ENCODE data around the gene CCDC188.

Gene CCDC188

GRCh38 chr22:20181884-20182236 lies 31.0 kb upstream of the CCDC188 start:
- Histone ChIP-seq H3K9me3 (no peaks in the 10 kb centered on the region), H3K36me3 (no peaks in the 10 kb centered on the region), H3K4me3 (ENCODE audit: low read depth, low read length) (no peak overlapping the region), H3K4me1 (no peaks in the 10 kb centered on the region), H3K27me3 (no peaks in the 10 kb centered on the region)
- DNase-seq = no peak
- TF ChIP-seq, protein P1, sequence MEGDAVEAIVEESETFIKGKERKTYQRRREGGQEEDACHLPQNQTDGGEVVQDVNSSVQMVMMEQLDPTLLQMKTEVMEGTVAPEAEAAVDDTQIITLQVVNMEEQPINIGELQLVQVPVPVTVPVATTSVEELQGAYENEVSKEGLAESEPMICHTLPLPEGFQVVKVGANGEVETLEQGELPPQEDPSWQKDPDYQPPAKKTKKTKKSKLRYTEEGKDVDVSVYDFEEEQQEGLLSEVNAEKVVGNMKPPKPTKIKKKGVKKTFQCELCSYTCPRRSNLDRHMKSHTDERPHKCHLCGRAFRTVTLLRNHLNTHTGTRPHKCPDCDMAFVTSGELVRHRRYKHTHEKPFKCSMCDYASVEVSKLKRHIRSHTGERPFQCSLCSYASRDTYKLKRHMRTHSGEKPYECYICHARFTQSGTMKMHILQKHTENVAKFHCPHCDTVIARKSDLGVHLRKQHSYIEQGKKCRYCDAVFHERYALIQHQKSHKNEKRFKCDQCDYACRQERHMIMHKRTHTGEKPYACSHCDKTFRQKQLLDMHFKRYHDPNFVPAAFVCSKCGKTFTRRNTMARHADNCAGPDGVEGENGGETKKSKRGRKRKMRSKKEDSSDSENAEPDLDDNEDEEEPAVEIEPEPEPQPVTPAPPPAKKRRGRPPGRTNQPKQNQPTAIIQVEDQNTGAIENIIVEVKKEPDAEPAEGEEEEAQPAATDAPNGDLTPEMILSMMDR (IDR thresholded peaks at IDR 0.05; ENCODE audit: low read depth, low read length) = no peak

- DNase-seq = no peak
- Histone ChIP-seq H3K4me3 (ENCODE audit: low read depth, low read length) (no peak overlapping the region), H3K27me3 (no peaks in the 10 kb centered on the region), H3K9me3 (no peaks in the 10 kb centered on the region), H3K4me1 (no peaks in the 10 kb centered on the region), H3K36me3 (no peaks in the 10 kb centered on the region)
- TF ChIP-seq, protein P1 (IDR thresholded peaks at IDR 0.05; ENCODE audit: low read depth, low read length) = no peak
These were observed 30.5 kb upstream of the CCDC188 start for GRCh38 chr22:20181194-20181883.

GRCh38 chr22:20180640-20181039 lies 29.8 kb upstream of the CCDC188 start:
- Histone ChIP-seq H3K9me3 (no peaks in the 10 kb centered on the region), H3K36me3 (no peaks in the 10 kb centered on the region), H3K4me3 (ENCODE audit: low read depth, low read length) (no peak overlapping the region), H3K4me1 (no peaks in the 10 kb centered on the region), H3K27me3 (no peaks in the 10 kb centered on the region)
- no peak for DNase-seq
- TF ChIP-seq, protein P1 (IDR thresholded peaks at IDR 0.05; ENCODE audit: low read depth, low read length) = no peak

DNA sequence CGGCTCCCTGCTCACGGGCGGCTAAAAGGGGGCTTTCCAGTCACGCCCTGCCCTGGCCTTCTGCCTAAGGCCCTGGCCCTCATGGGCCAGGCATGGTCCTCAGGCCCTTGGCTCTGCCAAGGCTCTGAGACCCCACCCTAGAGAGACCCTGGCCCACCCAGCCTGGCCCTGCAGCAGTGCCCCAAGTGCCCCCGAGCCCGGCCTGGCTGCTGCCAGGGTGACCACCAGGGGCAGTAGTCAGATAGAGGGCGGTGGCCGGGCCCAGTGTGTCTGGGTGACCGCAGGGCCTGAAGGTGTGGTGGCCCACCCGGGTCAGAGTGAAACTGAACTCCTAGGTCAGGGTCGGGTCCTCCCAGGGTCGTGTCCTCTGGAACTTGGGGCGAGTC lies 29.4 kb upstream of the CCDC188 start:
- TF ChIP-seq, protein P1 (IDR thresholded peaks at IDR 0.05; ENCODE audit: low read depth, low read length) = peak; percentile 36
- no peaks in the 10 kb centered on the region for H3K36me3 ChIP-seq
- H3K27me3 ChIP-seq = no peaks in the 10 kb centered on the region
- H3K4me3 ChIP-seq (ENCODE audit: low read depth, low read length) = no peak overlapping the region
- no peaks in the 10 kb centered on the region for H3K4me1 ChIP-seq
- H3K9me3 ChIP-seq = no peaks in the 10 kb centered on the region
- DNase-seq = no peak

DNA sequence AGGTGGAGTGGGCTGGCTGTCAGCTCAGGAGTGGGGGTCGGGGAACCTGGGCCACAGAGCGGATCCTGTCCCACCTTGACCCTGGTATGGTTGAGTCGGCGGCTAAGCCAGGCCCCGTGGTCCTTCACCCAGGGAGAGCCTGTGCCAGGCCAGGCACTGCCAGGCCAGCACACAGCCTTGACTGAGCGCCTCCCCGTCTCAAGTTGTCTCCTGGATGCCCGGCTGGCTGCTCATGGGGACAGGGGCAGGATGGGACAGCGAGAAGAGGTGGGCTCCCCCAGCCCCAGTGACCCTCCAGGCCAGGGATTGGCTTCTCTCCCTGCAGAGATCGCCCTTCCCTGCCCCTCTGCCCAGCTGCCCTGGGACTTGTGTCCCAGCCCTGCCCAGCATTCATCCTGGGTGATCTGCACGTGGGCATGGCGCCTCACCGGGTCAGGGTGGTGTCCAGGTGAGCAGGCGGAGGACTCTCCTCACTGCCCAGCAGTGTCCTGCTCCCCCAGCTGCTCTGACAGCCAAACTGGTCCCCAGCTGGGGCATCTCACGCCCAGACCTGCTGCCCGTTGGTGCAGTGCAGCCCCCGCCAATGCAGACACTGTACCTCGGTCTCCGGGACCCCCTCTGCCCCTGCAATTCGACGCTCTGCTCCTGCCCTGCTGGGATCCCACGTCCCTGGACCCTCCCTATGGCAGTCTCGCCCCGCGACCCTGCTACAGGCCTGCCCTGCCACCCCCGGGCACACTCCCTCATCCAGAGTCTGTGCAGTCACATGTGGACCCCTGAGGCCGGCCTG lies 28.8 kb upstream of the CCDC188 start:
- no peak overlapping the region for H3K4me3 ChIP-seq (ENCODE audit: low read depth, low read length)
- H3K36me3 ChIP-seq = no peaks in the 10 kb centered on the region
- no peaks in the 10 kb centered on the region for H3K9me3 ChIP-seq
- H3K27me3 ChIP-seq = no peaks in the 10 kb centered on the region
- TF ChIP-seq, protein P1 (IDR thresholded peaks at IDR 0.05; ENCODE audit: low read depth, low read length) = no peak
- no peak for DNase-seq
- H3K4me1 ChIP-seq = no peaks in the 10 kb centered on the region

GRCh38 chr22:20178915-20179227 lies 28.0 kb upstream of the CCDC188 start:
- DNase-seq = no peak
- no peaks in the 10 kb centered on the region for H3K27me3 ChIP-seq
- no peaks in the 10 kb centered on the region for H3K36me3 ChIP-seq
- no peaks in the 10 kb centered on the region for H3K4me1 ChIP-seq
- no peak overlapping the region for H3K4me3 ChIP-seq (ENCODE audit: low read depth, low read length)
- TF ChIP-seq, protein P1 (IDR thresholded peaks at IDR 0.05; ENCODE audit: low read depth, low read length) = no peak
- H3K9me3 ChIP-seq = no peaks in the 10 kb centered on the region
